Spleen (tissue), 7 donors: Measurements from ENCODE around the gene IMMP2L.

Source experiments
- CTCF ChIP-seq, 11 experiments: fragments of 200-600 bp in 7 of 11; fragments of 450-650 bp in 4 of 11; sonication (generic) in 4 of 11; IDR thresholded peaks in 8 of 11; conservative IDR thresholded peaks in 3 of 11; 1 replicate in 7 of 11; 2 replicates in 4 of 11; pipeline versions ENCODE4 v1.4.0 to v1.8.0; 2016 to 2021; ENCODE audit warnings: antibody characterized with exemption in 11 of 11, inconsistent platforms in 4 of 11, mild to moderate bottlenecking in 1 of 11
- POLR2A ChIP-seq, 3 donors: fragments of 450-650 bp; IDR thresholded peaks; one replicate each; pipeline ENCODE4 v1.5.1; 2017; ENCODE audit warnings: antibody characterized with exemption in 3 of 3, mild to moderate bottlenecking in 1 of 3
- donor health status: DM: no; HTN: no; CAD: no; lungs with moderate emphysema.
- donor health status: DM: no; HTN: no; CAD: no.
- donor health status: DM: no; HTN: no; CAD: no.

- TF ChIP-seq CTCF (IDR thresholded peaks at IDR 0.05 in 8 of 11, conservative IDR thresholded peaks at IDR 0.05 in 3 of 11) (no peak), POLR2A (IDR thresholded peaks at IDR 0.05) (no peak)
Measured at GRCh38 chr7:111053035-111053434, 509.3 kb downstream of the IMMP2L start.
